Right lobe of liver (tissue), 6 donors: ENCODE measurements around the gene SYNJ2. TPM values are rescaled to one million over a fixed set of nuclear protein-coding genes. Genes with fewer than 3 reads are reported as not detected.
"Not testable (repeated sequence)": the region's sequence is repeated elsewhere in the genome, so short reads cannot be mapped to it uniquely, and the experiment has no call there.

ENCODE experiments used
- ATAC-seq, 4 donors: fragments of 200-7000 bp; cut with Tn5 transposase; one replicate each; pipeline ENCODE4 v1.9.1; 2020; ENCODE audit warnings: mild to moderate bottlenecking in 4 of 4, moderate library complexity in 4 of 4
- DNase-seq, 3 donors: peaks; one replicate each; pipeline ENCODE4 v3.0.0-alpha.2; 2020
- H3K27ac ChIP-seq, 3 donors: fragments of 200-600 bp; one replicate each; pipeline ENCODE4 v1.8.0; 2022
- H3K27me3 ChIP-seq, 2 donors: fragments of 200-600 bp; one replicate each; pipeline ENCODE4 v1.8.0; 2022
- H3K36me3 ChIP-seq, 4 donors: fragments of 200-600 bp; sonication (generic) in 1 of 4; one replicate each; pipeline versions ENCODE4 v1.5.1 to v1.8.0; 2017 to 2022; ENCODE audit warnings: control low read depth in 1 of 4
- H3K4me1 ChIP-seq, 4 donors: fragments of 200-600 bp; sonication (generic) in 1 of 4; one replicate each; pipeline versions ENCODE4 v1.5.1 to v1.8.0; 2017 to 2022; ENCODE audit warnings: control low read depth in 1 of 4
- H3K4me3 ChIP-seq, 3 donors: fragments of 200-600 bp; one replicate each; pipeline ENCODE4 v1.8.0; 2022
- H3K9me3 ChIP-seq, 4 donors: fragments of 200-600 bp; sonication (generic) in 1 of 4; one replicate each; pipeline versions ENCODE4 v1.5.1 to v1.8.0; 2017 to 2022; ENCODE audit warnings: control low read depth in 1 of 4
- POLR2A ChIP-seq: fragments of 450-650 bp; IDR thresholded peaks from one replicate; pipeline ENCODE4 v1.6.1; 2017; ENCODE audit warnings: antibody characterized with exemption, mild to moderate bottlenecking
- WGBS: methylation state at CpG from one replicate; pipeline ENCODE4 v1.1.6; 2018; ENCODE audit warnings: low coverage, low lambda C conversion rate; ENCODE audit not compliant: insufficient coverage; ENCODE audit errors: missing lambda C conversion rate; 5-methylcytosine and 5-hydroxymethylcytosine counted together
- intact Hi-C, 2 donors: fragments of 100-400 bp; cut with DNase I; formaldehyde crosslinking; loops; one replicate each; pipeline versions ENCODE4 v1.11.2 to v1.14.1; 2022
- total RNA-seq, 6 experiments: library from RNA; depleted of rRNA in 2 of 6; stranded (reverse); fragments of >200 nt in 2 of 6; fragmentation: NEBNext Ultra II Directional in 3 of 6; extraction: Animal tissue kit (Norgen Biotek cat#: 25700) in 3 of 6; gene quantifications; one replicate each; pipeline versions ENCODE4 v1.1.0 to v1.2.4, GENCODE V29; 2016 to 2023
- TF ChIP-seq, protein P1 (sequence below), 4 donors: fragments of 200-600 bp in 3 of 4; fragments of 450-650 bp in 1 of 4; IDR thresholded peaks; one replicate each; pipeline versions ENCODE4 v1.5.1 to v1.8.0; 2016 to 2022; ENCODE audit warnings: antibody characterized with exemption in 4 of 4, mild to moderate bottlenecking in 2 of 4
- donor health status: DM: no; HTN: yes; CAD: no.
- donor health status: DM: no; HTN: no; CAD: no.
- donor health status: DM: no; HTN: no; CAD: no.
- donor health status: DM: no; HTN: yes; CAD: no.
- donor health status: DM: no; HTN: yes; CAD: no.

Gene SYNJ2
- total RNA-seq, 6 experiments from 2014 or later = 3.2 to 7.4 (median 4.2) TPM

DNA sequence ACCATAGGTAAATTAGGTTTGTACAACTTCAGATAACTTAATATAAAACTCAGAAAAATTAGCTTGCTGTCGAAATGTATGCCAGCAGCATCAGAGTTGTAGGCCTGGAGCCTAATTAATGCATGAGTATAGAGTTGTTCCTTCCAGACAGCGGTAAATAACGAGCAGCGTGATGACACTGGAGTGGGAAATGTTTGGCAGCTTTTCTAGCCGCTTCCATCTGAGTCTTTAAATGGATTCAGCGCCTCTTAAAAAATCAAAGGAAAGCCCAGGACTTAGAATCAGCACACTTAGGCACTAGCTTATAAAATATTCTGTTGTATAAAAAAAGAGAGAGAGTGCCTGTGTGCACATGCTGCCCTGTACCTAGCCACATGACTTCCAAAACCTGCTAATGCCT, 43.7 kb upstream of the SYNJ2 start:
- H3K27me3 ChIP-seq = no peaks in the 10 kb centered on the region
- TF ChIP-seq, protein P1, sequence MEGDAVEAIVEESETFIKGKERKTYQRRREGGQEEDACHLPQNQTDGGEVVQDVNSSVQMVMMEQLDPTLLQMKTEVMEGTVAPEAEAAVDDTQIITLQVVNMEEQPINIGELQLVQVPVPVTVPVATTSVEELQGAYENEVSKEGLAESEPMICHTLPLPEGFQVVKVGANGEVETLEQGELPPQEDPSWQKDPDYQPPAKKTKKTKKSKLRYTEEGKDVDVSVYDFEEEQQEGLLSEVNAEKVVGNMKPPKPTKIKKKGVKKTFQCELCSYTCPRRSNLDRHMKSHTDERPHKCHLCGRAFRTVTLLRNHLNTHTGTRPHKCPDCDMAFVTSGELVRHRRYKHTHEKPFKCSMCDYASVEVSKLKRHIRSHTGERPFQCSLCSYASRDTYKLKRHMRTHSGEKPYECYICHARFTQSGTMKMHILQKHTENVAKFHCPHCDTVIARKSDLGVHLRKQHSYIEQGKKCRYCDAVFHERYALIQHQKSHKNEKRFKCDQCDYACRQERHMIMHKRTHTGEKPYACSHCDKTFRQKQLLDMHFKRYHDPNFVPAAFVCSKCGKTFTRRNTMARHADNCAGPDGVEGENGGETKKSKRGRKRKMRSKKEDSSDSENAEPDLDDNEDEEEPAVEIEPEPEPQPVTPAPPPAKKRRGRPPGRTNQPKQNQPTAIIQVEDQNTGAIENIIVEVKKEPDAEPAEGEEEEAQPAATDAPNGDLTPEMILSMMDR (IDR thresholded peaks at IDR 0.05) = no peak
- no peak for TF ChIP-seq POLR2A
- no peak overlapping the region for H3K27ac ChIP-seq
- H3K4me1 ChIP-seq = peaks cover 0 to 7% (median 0%) of the 10 kb centered on the region in 4 donors
- ATAC-seq (no peak), DNase-seq (no peak)
- peaks cover 5 to 81% (median 34%) of the 10 kb centered on the region in 4 donors for H3K36me3 ChIP-seq
- no peaks in the 10 kb centered on the region for H3K9me3 ChIP-seq
- H3K4me3 ChIP-seq = no peak overlapping the region
- 96% methylated on average over 6 of the region's 6 CpGs for WGBS
- intact Hi-C loops = no loop called here

DNA sequence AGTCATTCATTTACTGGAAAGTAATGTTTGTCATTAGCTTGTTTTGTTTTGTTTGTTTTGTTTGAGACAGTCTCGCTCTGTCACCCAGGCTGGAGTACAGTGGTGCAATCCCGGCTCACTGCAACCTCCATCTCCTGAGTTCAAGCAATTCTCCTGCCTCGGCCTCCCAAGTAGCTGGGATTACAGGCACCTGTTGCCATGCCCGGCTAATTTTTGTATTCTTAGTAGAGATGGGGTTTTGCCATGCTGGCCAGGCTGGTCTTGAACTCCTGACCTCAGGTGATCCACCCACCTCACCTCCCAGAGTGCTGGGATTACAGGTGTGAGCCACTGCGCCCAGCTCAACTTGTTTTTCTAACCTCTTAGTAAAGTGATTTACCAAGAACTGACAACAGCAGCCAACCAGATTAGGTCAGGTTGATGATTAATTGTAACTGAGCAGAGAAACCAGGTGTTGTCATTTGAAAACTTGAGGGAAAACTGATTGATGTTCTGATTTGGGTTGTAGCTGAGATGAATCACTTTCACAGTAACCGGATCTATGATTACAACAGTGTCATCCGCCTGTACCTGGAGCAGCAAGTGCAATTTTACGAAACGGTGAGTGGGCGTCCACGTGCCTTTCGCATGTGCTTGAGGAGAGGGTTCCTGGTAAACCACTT, 41.2 kb upstream of the SYNJ2 start:
- DNase-seq (peak in 1 of 3 donors; percentile 48), ATAC-seq (peak; percentile 54 to 83 (median 61))
- H3K9me3 ChIP-seq, H3K27ac ChIP-seq, H3K4me1 ChIP-seq, H3K27me3 ChIP-seq, intact Hi-C loops, H3K4me3 ChIP-seq: not testable (repeated sequence)
- 23% methylated on average over 9 of the region's 12 CpGs for WGBS
- peaks cover 5 to 83% (median 30%) of the 10 kb centered on the region in 4 donors for H3K36me3 ChIP-seq

DNA sequence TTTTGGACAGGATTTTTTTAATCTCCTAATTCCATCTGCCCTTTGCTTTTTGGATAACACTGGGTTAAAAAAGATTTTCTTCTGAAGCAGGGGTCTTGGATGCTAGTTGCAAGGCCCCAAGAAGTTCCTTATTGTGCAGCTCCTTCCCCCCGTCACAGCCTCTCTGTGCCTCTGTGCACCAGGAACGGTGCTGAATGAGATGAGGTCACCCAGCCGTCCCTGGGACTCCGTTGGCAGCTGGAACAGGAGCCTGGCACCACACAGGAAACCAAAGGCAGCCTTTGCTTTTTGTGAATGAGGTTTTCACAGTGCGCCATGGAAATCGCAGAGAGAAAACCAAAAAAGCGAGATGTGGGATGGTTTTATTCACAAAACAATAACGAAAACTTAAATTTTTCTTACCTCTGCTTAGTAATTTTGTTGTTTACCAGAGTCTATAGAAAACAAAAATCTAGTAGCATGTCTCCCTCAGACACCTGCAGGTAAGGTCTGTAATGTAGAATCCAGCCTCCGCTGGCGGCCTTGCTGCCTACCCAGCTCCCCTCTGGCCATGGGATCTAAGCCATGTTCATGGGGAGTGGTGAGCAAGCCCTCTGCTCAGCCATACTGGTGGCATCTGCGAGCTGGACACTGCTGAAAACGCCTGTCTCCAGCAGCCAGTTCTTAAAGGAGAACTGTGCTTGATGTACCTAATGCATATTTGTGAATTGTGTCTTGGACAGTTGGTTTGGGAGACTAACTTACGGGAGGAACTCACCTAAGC, 40.4 kb upstream of the SYNJ2 start:
- WGBS = 91% methylated on average over 6 of the region's 13 CpGs
- Histone ChIP-seq H3K9me3 (no peaks in the 10 kb centered on the region), H3K27ac (no peak overlapping the region), H3K4me1 (peaks cover 0 to 7% (median 0%) of the 10 kb centered on the region in 4 donors), H3K27me3 (no peaks in the 10 kb centered on the region), H3K36me3 (peaks cover 5 to 78% (median 28%) of the 10 kb centered on the region in 4 donors), H3K4me3 (no peak overlapping the region)
- intact Hi-C loops = no loop called here
- TF ChIP-seq, protein P1 (IDR thresholded peaks at IDR 0.05) = no peak
- ATAC-seq (peak in 1 of 4 donors; percentile 43), DNase-seq (no peak)

DNA sequence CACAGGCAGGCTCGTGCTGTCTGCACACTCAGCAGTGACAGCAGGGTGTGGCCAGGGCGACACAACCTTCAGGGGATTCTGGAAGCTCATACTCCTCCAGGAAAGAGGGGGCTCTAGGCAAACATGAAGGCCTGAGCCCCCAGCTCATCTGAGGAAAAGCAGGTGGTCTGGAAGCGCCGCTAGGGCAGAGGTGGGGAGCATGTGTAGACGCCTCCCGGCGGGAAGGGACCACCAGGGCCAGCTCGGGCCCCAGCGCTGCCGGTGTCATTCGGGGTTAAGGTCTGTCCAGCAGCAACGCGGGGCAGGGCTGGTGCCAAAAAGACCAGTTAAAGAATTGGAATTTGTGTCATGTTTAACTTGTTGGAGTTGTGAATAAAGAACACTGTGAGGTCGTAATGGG, 39.3 kb upstream of the SYNJ2 start:
- peaks cover 0 to 71% (median 26%) of the 10 kb centered on the region in 4 donors for H3K36me3 ChIP-seq
- TF ChIP-seq POLR2A = no peak
- TF ChIP-seq, protein P1 (IDR thresholded peaks at IDR 0.05) = no peak
- no peaks in the 10 kb centered on the region for H3K27me3 ChIP-seq
- H3K27ac ChIP-seq = no peak overlapping the region
- DNase-seq = no peak
- H3K9me3 ChIP-seq = no peaks in the 10 kb centered on the region
- intact Hi-C loops = no loop called here
- ATAC-seq = no peak
- 91% methylated on average over 12 of the region's 14 CpGs for WGBS
- H3K4me1 ChIP-seq = peaks cover 0 to 7% (median 0%) of the 10 kb centered on the region in 4 donors
- no peak overlapping the region for H3K4me3 ChIP-seq
